BJ (cell line): ENCODE data around the gene PTPN5. TPM values are rescaled to one million over a fixed set of nuclear protein-coding genes. Genes with fewer than 3 reads are reported as not detected.

Experiments used
- CTCF ChIA-PET: fragments of 350-600 bp; formaldehyde crosslinking; extraction: SDS; loops from one replicate; lab custom pipeline; 2021; ENCODE audit warnings: antibody characterized with exemption, inconsistent platforms; lab: Yijun Ruan, JAX
- POLR2A ChIA-PET: fragments of 300-600 bp; sonication (Branson Sonifier 250); formaldehyde crosslinking; extraction: SDS; loops from one replicate; lab custom pipeline; 2021; ENCODE audit warnings: antibody characterized with exemption; lab: Charles Lee
- DNase-seq: peaks from one replicate; pipeline ENCODE4 v3.0.0-alpha.2; 2011; ENCODE audit warnings: low read depth
- H3K27me3 ChIP-seq: 2 replicates; pipeline ENCODE4 v1.6.0; 2011; ENCODE audit warnings: low read length; ENCODE audit not compliant: control insufficient read depth, insufficient read depth
- H3K36me3 ChIP-seq: 2 replicates; pipeline ENCODE4 v1.5.1; 2011; ENCODE audit warnings: low read length; ENCODE audit not compliant: control insufficient read depth, insufficient read depth
- H3K4me3 ChIP-seq: 2 replicates; pipeline ENCODE4 v1.5.1; 2011; ENCODE audit warnings: low read depth, mild to moderate bottlenecking, control low read depth, low read length
- CTCF ChIP-seq: IDR thresholded peaks from 2 replicates; pipeline ENCODE4 v1.5.1; 2011; ENCODE audit warnings: low read depth, mild to moderate bottlenecking, control low read depth, inconsistent platforms, low read length, moderate library complexity; ENCODE audit not compliant: insufficient read depth
- polyA plus RNA-seq: library from polyadenylated mRNA; depleted of rRNA; stranded (reverse); fragments of >200 nt; gene quantifications from 2 replicates; pipeline ENCODE4 v1.2.3, GENCODE V29; 2011

Gene PTPN5
- polyA plus RNA-seq, 1 experiment: not detected

GRCh38 chr11:18704045-18704645 lies 87.5 kb downstream of the PTPN5 start:
- TF ChIP-seq CTCF: no peak
- Histone ChIP-seq H3K36me3 (no peaks in the 10 kb centered on the region), H3K27me3 (peaks cover 18% of the 10 kb centered on the region), H3K4me3 (no peak overlapping the region)
- no peak for DNase-seq
- POLR2A ChIA-PET: no interaction called here
- CTCF ChIA-PET: interaction anchor here (0.9 to 1.7 kb wide), 3 partner anchors 18 to 27 kb away, joined by 3 to 5 read pairs (median 4); no protein-coding TSS in a partner anchor

GRCh38 chr11:18703001-18703763 lies 88.4 kb downstream of the PTPN5 start:
- CTCF ChIA-PET: interaction anchor here (0.9 to 1.7 kb wide), 4 partner anchors 19 to 28 kb away, joined by 3 to 6 read pairs (median 4); no protein-coding TSS in a partner anchor
- no peak overlapping the region for H3K4me3 ChIP-seq
- no peak for TF ChIP-seq CTCF
- peaks cover 18% of the 10 kb centered on the region for H3K27me3 ChIP-seq
- H3K36me3 ChIP-seq: no peaks in the 10 kb centered on the region
- DNase-seq: no peak
- POLR2A ChIA-PET: no interaction called here

GRCh38 chr11:18701614-18702216 lies 89.9 kb downstream of the PTPN5 start:
- Histone ChIP-seq H3K27me3 (peaks cover 11% of the 10 kb centered on the region), H3K4me3 (no peak overlapping the region), H3K36me3 (no peaks in the 10 kb centered on the region)
- no peak for DNase-seq
- POLR2A ChIA-PET: no interaction called here
- no peak for TF ChIP-seq CTCF
- CTCF ChIA-PET: interaction anchor here (1.4 kb wide), 1 partner anchor 20 kb away, joined by 6 read pairs; no protein-coding TSS in a partner anchor

GRCh38 chr11:18700872-18701271 lies 90.7 kb downstream of the PTPN5 start:
- no peak overlapping the region for H3K4me3 ChIP-seq
- POLR2A ChIA-PET: no interaction called here
- no peak for TF ChIP-seq CTCF
- CTCF ChIA-PET: no interaction called here
- no peaks in the 10 kb centered on the region for H3K36me3 ChIP-seq
- H3K27me3 ChIP-seq: peaks cover 7% of the 10 kb centered on the region
- no peak for DNase-seq

- POLR2A ChIA-PET: no interaction called here
- DNase-seq: no peak
- CTCF ChIA-PET: no interaction called here
Measured at GRCh38 chr11:18700375-18700774, 91.2 kb downstream of the PTPN5 start.

More at GRCh38 chr11:18700375-18700774, 91.2 kb downstream of the PTPN5 start:
- Histone ChIP-seq H3K36me3 (no peaks in the 10 kb centered on the region), H3K4me3 (no peak overlapping the region), H3K27me3 (peaks cover 4% of the 10 kb centered on the region)
- TF ChIP-seq CTCF: no peak
